ENCODE data around the gene MYL7.

DNA sequence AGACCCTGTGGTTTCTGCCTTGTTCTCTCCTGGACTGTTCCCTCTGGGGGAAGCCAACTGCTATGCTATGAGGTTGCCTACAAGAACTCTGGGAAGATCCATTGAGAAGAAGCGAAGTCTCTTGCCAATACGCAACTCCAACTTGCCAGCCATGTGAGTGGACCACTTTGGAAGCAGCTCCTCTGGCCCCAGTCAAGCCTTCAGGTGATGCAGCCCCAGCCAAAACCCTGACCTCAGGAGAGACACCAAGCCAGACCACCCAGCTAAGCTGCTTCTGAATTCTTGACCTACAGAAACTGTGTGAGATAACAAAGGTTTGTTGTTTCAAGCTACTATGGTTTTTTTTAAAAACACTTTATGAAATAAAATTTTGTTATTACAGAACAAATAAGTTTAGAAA is 20.2 kb upstream of the MYL7 start:
- TF ChIP-seq, protein P1, sequence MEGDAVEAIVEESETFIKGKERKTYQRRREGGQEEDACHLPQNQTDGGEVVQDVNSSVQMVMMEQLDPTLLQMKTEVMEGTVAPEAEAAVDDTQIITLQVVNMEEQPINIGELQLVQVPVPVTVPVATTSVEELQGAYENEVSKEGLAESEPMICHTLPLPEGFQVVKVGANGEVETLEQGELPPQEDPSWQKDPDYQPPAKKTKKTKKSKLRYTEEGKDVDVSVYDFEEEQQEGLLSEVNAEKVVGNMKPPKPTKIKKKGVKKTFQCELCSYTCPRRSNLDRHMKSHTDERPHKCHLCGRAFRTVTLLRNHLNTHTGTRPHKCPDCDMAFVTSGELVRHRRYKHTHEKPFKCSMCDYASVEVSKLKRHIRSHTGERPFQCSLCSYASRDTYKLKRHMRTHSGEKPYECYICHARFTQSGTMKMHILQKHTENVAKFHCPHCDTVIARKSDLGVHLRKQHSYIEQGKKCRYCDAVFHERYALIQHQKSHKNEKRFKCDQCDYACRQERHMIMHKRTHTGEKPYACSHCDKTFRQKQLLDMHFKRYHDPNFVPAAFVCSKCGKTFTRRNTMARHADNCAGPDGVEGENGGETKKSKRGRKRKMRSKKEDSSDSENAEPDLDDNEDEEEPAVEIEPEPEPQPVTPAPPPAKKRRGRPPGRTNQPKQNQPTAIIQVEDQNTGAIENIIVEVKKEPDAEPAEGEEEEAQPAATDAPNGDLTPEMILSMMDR (conservative IDR thresholded peaks at IDR 0.05; ENCODE audit: low read depth in 2 of 2): no peak
- TF ChIP-seq EZH2 (IDR thresholded peaks at IDR 0.05; ENCODE audit: low read depth, unreplicated experiment) (no peak), REST (IDR thresholded peaks at IDR 0.05; ENCODE audit: unreplicated experiment) (no peak), POLR2AphosphoS5 (IDR thresholded peaks at IDR 0.05; ENCODE audit: low read depth) (no peak), EZH2phosphoT487 (IDR thresholded peaks at IDR 0.05; ENCODE audit: unreplicated experiment) (no peak)
